ENCODE results near the gene ATP2A2.

DNA sequence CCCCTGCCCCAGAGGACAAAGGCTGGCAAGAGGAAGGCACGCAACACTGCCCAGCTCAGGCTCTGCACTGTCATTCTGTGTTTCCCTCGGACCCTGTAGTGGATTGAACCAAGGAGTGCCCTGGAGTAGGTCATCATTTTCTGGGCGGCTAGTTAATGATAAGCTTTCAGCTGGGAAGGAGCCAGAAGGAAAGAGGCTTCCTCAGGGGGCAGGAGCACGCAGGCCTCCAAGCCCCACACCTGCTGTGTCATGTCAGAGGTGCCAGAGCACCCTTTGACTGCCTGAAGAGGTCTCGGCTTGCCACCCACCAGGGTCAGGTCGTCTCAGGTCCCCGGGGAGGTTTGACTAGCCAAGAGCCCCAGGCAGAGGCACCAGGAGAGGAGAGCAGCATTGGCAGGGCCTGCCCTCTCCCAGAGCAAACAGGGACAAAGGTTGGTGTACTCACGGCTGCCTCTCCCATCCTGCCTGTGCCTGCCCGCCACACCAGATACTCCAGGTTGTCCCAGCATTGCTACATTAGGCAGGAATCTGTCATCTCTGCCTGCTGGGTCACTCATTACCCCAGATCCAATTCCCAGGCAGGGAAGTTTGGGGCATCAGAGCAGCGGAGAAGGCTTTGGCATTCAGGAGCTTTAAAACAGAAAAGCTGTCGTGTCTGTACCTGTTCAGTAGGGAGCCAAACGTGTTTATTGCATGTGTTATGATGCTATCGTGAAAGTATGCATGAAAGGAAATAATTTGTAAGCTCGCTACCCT lies 33.5 kb upstream of the ATP2A2 start:
- TF ChIP-seq, protein P1, sequence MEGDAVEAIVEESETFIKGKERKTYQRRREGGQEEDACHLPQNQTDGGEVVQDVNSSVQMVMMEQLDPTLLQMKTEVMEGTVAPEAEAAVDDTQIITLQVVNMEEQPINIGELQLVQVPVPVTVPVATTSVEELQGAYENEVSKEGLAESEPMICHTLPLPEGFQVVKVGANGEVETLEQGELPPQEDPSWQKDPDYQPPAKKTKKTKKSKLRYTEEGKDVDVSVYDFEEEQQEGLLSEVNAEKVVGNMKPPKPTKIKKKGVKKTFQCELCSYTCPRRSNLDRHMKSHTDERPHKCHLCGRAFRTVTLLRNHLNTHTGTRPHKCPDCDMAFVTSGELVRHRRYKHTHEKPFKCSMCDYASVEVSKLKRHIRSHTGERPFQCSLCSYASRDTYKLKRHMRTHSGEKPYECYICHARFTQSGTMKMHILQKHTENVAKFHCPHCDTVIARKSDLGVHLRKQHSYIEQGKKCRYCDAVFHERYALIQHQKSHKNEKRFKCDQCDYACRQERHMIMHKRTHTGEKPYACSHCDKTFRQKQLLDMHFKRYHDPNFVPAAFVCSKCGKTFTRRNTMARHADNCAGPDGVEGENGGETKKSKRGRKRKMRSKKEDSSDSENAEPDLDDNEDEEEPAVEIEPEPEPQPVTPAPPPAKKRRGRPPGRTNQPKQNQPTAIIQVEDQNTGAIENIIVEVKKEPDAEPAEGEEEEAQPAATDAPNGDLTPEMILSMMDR (IDR thresholded peaks at IDR 0.05) = no peak
- TF ChIP-seq POLR2A (IDR thresholded peaks at IDR 0.05) (no peak), POLR2AphosphoS5 (IDR thresholded peaks at IDR 0.05) (no peak), EP300 (IDR thresholded peaks at IDR 0.05) (no peak)
